Measurements from ENCODE around the gene MYH14.

MYH14 gene

GRCh38 chr19:50203281-50204080 is at the start of gene MYH14:
Gene MYH14, plus strand, starts transcription at chr19:50203622. Its CDS starts 6,744 bp downstream, at chr19:50210366.
- DNase-seq = no peak

GRCh38 chr19:50154529-50154928 is 48.9 kb upstream of the MYH14 start:
- DNase-seq = no peak

- DNase-seq = no peak
These were observed 47.8 kb upstream of the MYH14 start for GRCh38 chr19:50155520-50156109.

GRCh38 chr19:50158577-50158976 is 44.8 kb upstream of the MYH14 start:
- no peak for DNase-seq

DNA sequence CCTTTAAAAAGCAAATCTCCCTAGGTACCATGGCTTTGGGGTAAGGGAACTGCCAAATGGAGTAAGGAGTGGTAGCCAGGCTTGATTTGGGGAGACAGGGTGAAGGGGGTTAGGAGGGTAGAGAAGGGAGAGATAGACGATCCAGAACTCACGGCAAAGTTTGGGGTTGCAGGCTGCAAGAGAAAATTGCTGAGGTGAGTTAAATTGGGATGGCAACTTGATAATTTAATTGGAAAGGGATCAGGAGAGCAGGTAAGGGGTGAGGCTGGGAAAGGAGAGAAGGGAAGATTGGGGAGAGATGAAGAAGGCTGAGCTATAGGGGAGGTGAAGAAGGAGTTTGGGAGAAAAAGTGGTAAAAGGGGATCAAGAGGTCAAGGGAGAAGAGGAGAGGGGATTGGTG is 44.3 kb upstream of the MYH14 start:
- DNase-seq = no peak

- DNase-seq = no peak
These were observed 40.4 kb upstream of the MYH14 start, which contains the start of gene IZUMO2 for GRCh38 chr19:50162988-50163387. Gene IZUMO2, minus strand, starts transcription at chr19:50163281. Its CDS starts 87 bp downstream, at chr19:50163194.

DNA sequence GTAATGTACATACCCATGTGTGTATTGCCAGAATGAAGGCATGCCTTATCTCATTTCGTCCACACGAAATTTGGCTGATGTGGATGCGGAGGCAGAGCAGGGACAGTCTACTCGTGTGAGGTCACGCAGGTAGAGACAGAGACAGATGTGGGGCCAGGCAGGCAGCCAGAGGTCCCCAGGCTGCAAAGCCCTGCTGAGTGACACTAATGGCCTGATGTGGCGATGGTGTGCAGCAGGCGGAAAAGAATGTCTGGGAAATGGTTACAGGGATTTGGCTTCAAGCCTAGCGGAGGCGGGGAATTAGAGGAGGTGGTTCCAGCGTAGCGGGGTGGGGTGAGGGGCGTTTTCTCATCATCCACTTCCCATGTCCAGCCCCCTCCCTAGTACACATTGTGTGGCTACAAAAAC is 36.1 kb upstream of the MYH14 start:
- no peak for DNase-seq

DNA sequence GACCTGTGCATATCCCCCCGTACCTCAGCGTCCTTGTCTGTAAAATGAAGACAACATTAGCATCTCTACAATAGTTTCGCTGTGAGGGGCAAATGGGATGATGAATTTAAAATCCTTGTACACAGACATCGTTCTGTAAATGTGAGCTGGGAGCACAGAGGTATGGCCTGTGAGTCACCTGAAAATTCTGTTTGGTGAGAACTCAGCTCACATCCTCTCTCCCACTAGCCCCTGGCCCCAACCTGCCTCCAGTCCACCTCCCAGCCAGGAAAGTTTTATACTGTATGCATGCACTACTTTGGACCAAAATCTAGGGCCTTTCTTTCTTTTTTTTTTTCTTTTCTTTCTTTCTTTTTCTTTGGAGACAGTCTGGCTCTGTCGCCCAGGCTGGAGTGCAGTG is 31.7 kb upstream of the MYH14 start:
- no peak for DNase-seq

- no peak for DNase-seq
These were observed 30.7 kb upstream of the MYH14 start for GRCh38 chr19:50172726-50173125.

DNA sequence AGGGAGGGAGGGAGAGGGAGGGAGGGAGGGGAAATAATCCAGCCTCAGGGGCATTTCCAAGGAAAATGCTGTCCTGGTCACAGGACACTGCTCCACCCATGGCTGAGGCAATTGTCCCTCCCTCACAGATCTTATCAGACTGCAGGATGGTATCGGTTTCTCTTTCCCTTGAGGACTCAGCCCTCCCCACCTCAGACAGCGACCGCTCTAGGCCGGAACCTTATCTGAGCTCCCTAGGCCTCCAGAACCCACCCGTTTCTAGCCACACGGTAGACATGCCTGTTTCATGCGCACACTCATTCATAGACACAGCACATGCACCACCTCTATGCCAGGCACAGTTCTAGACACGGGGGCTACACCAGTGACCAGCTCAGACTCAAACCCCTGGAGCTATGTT is 30.3 kb upstream of the MYH14 start:
- DNase-seq = no peak

GRCh38 chr19:50174100-50174793 is 29.2 kb upstream of the MYH14 start:
- no peak for DNase-seq

- no peak for DNase-seq
These were observed 27.5 kb upstream of the MYH14 start for GRCh38 chr19:50175924-50176323.

- DNase-seq = no peak
These were observed 26.6 kb upstream of the MYH14 start for GRCh38 chr19:50176775-50177174.

- no peak for DNase-seq
These were observed 25.1 kb upstream of the MYH14 start for GRCh38 chr19:50178320-50178719.

DNA sequence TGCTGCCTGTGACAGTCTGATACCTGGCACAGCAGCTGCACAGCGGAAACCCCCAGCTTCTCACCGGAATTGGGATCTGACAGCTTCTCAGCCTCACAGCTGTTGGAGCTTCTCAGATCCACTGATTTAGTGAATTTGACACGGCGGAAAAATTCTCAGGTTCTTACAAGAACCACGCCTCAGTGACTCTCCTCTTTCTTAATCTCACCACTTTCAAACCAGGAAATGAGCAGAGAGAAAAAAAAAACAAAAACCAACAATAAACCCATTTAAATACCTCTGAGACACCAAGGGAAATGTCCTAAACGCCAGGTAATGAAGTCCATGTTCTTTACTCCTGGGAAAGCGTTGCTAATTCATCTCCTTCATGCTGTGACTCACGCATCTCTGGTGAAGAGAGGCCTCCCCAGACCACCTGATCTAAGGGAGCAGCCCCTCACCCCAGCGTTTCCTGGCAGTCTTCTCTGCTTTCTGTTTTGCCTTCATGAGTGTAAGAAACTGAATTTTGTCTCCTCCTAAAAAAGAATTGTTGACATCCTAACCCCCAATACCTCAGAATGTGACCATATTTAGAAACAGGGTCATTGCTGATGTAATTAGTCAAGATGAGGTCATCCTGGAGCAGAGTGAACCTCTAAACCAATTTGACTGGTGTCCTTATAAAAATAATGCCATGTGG is 24.4 kb upstream of the MYH14 start:
- no peak for DNase-seq

GRCh38 chr19:50181121-50181520 is 22.3 kb upstream of the MYH14 start:
- DNase-seq = no peak

GRCh38 chr19:50184196-50184595 is 19.2 kb upstream of the MYH14 start:
- no peak for DNase-seq

- DNase-seq = no peak
These were observed 15.5 kb upstream of the MYH14 start for GRCh38 chr19:50187937-50188336.

GRCh38 chr19:50189331-50189730 is 14.1 kb upstream of the MYH14 start:
- DNase-seq = no peak

DNA sequence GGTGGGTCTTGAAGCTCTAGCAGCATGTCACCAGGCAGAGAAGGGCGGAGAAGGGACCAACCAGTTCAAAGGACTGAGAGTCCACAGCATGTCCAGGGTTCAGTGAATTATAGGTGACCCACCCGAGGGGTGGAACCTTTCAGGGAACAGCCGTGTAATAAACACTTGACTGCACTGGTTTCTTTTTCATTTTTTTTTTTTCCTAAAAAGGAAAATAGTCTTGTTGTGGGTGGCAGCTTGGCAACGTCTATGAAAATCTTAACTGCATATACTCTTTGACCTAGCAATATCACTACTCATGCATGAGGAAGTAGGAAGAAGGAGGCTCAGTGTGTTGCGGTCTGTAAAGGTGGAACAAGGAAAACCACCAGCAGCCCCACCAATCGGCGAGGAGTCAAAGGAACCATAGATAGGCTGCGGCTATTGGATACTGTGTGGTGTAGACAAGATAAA is 13.0 kb upstream of the MYH14 start:
- no peak for DNase-seq

DNA sequence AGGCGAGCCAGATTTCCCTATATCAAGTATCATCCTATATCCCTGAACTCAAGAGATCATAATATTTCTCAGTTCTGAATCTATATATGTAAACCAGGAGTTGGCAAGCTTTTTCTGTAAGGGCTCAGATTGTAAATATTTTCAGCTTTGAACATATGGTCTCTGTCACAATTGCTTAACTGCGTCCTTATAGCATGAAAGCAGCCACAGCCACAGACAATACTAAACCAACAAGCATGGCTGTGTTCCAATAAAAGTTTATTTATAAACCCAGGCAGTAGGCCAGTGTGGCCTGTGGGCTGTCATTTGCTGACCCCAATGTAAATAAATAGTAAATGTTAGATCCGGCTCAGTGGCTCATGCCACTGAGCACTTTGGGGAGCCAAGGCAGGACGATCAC is 12.2 kb upstream of the MYH14 start:
- DNase-seq = no peak

DNA sequence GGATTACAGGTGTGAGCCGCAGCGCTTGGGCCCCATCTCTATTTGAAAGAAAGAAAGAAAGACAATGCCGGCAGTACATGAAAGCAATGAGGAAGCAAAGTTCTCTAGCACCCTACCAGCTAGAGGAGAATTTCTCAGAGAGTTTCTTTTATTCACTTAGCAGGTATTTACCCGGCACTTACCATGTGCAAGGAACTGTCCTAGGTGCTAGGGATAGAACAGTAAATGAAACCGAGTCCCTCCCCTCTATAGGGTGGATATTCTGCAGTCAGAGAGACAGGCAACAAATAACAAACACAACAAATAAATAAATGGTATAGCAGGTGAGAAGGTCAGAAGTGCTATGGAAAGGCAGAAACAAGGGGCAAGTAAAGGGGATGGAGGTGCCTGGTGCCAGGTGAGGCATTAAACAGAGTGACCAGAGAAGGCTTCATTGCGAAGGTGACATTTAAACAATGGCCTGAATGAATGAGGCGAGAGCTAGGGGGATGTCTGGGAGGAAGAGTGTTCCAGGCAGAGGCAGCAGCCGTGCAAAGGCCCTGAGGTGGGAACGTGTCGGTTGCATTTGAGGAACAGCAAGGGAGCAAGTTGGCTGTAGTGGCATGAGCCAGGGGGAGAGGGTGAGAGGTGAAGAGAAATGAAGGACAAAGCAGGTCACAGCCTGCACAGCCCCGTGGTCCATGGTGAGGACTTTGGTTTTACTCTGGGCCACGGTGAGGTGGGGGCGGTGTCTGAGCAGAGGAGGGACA is 10.8 kb upstream of the MYH14 start:
- no peak for DNase-seq

GRCh38 chr19:50195224-50195623 is 8.2 kb upstream of the MYH14 start:
- no peak for DNase-seq

Measured in activated effector memory CD4-positive, alpha-beta T cell treated with anti-CD3 and anti-CD28 coated beads, Interleukin-2, amount 50 U/mL, for 16 hours (primary cell).